Glutamatergic neuron (in vitro differentiated cells): ENCODE measurements around the gene CHN2. TPM values are rescaled to one million over a fixed set of nuclear protein-coding genes. Genes with fewer than 3 reads are reported as not detected.
A peak's percentile ranks its signal among the peaks of the same experiment; 100 is the strongest.

ENCODE experiments used
- DNase-seq: peaks from one replicate; pipeline ENCODE4 v3.0.0; 2022
- H3K27ac Mint-ChIP-seq: one replicate; pipeline ENCODE4 v1.8.0; 2020; ENCODE audit warnings: mild to moderate bottlenecking, mixed read lengths, inconsistent platforms; ENCODE audit not compliant: unreplicated experiment
- H3K27me3 Mint-ChIP-seq: one replicate; pipeline ENCODE4 v1.8.0; 2020; ENCODE audit warnings: mild to moderate bottlenecking, moderate library complexity, mixed read lengths, inconsistent platforms; ENCODE audit not compliant: unreplicated experiment
- H3K36me3 Mint-ChIP-seq: one replicate; pipeline ENCODE4 v1.8.0; 2020; ENCODE audit warnings: mild to moderate bottlenecking, mixed read lengths, inconsistent platforms; ENCODE audit not compliant: unreplicated experiment
- H3K4me1 Mint-ChIP-seq: one replicate; pipeline ENCODE4 v1.8.0; 2020; ENCODE audit warnings: mild to moderate bottlenecking, low read depth, mixed read lengths, inconsistent platforms; ENCODE audit not compliant: unreplicated experiment
- H3K4me3 Mint-ChIP-seq: one replicate; pipeline ENCODE4 v1.8.0; 2020; ENCODE audit warnings: mild to moderate bottlenecking, mixed read lengths, inconsistent platforms; ENCODE audit not compliant: unreplicated experiment
- H3K9me3 Mint-ChIP-seq: one replicate; pipeline ENCODE4 v1.8.0; 2020; ENCODE audit warnings: mild to moderate bottlenecking, moderate library complexity, mixed read lengths, inconsistent platforms; ENCODE audit not compliant: unreplicated experiment
- CTCF ChIP-seq: fragments of 200-600 bp; sonication (generic); IDR thresholded peaks from one replicate; pipeline ENCODE4 v1.5.0; 2021; ENCODE audit not compliant: partially characterized antibody, unreplicated experiment
- total RNA-seq: library from RNA; stranded (reverse); fragmentation: NEBNext Ultra II Directional; extraction: Animal tissue kit (Norgen Biotek cat#: 25700); gene quantifications from one replicate; pipeline ENCODE4 v1.2.1, GENCODE V29; 2021; ENCODE audit not compliant: unreplicated experiment

Gene CHN2
- total RNA-seq, 1 donor from 2014 or later, result 63.2 TPM

GRCh38 chr7:29216128-29216527 lies 21.6 kb downstream of the CHN2 start:
- H3K27ac Mint-ChIP-seq, result no peak overlapping the region
- H3K4me3 Mint-ChIP-seq, result no peak overlapping the region
- peaks cover 7% of the 10 kb centered on the region for H3K9me3 Mint-ChIP-seq
- H3K36me3 Mint-ChIP-seq, result no peaks in the 10 kb centered on the region
- peaks cover 1% of the 10 kb centered on the region for H3K27me3 Mint-ChIP-seq
- TF ChIP-seq CTCF, result no peak
- H3K4me1 Mint-ChIP-seq, result peaks cover 23% of the 10 kb centered on the region
- no peak for DNase-seq

DNA sequence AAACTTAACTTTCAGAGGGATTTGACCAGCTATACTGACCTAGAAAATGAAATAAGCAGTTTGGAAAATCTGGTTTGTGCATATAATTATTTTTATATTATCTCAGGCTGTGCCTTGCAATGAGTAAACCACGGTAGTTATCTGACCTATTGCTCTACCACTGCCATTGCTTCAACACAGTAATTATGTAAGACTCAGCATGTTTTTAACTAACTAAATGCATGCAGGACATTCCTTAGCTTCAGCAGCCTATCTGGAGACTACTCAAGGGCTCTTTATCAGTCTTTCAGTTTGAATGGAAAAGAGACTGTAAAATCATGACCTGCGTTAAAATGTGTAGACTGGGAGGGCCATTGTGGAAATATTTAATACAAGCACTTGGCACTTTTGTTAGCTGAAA lies 22.5 kb downstream of the CHN2 start:
- peaks cover 12% of the 10 kb centered on the region for H3K9me3 Mint-ChIP-seq
- no peak for DNase-seq

GRCh38 chr7:29224726-29225125 lies 30.2 kb downstream of the CHN2 start:
- Mint-ChIP-seq H3K4me3 (no peak overlapping the region), H3K27me3 (peaks cover 3% of the 10 kb centered on the region)
- no peak for TF ChIP-seq CTCF

More for the DNA sequence above, 22.5 kb downstream of the CHN2 start:
- no peak for TF ChIP-seq CTCF
- Mint-ChIP-seq H3K4me3 (no peak overlapping the region), H3K27ac (no peak overlapping the region), H3K27me3 (peaks cover 1% of the 10 kb centered on the region), H3K4me1 (peaks cover 23% of the 10 kb centered on the region), H3K36me3 (peaks cover 8% of the 10 kb centered on the region)

GRCh38 chr7:29228289-29229011 lies 33.9 kb downstream of the CHN2 start:
- no peak overlapping the region for H3K4me3 Mint-ChIP-seq
- DNase-seq, result no peak
- peaks cover 20% of the 10 kb centered on the region for H3K4me1 Mint-ChIP-seq
- H3K9me3 Mint-ChIP-seq, result no peaks in the 10 kb centered on the region
- H3K27me3 Mint-ChIP-seq, result peaks cover 3% of the 10 kb centered on the region
- no peak for TF ChIP-seq CTCF
- H3K27ac Mint-ChIP-seq, result peak overlapping the region; percentile 74
- H3K36me3 Mint-ChIP-seq, result no peaks in the 10 kb centered on the region

More at GRCh38 chr7:29224726-29225125, 30.2 kb downstream of the CHN2 start:
- no peak for DNase-seq
- Mint-ChIP-seq H3K9me3 (peaks cover 10% of the 10 kb centered on the region), H3K36me3 (peaks cover 12% of the 10 kb centered on the region), H3K4me1 (peaks cover 8% of the 10 kb centered on the region), H3K27ac (no peak overlapping the region)

- Mint-ChIP-seq H3K4me1 (peaks cover 20% of the 10 kb centered on the region), H3K36me3 (no peaks in the 10 kb centered on the region), H3K9me3 (no peaks in the 10 kb centered on the region), H3K27ac (peak overlapping the region; percentile 74), H3K4me3 (no peak overlapping the region), H3K27me3 (peaks cover 3% of the 10 kb centered on the region)
- DNase-seq, result no peak
- TF ChIP-seq CTCF, result no peak
These were observed 34.5 kb downstream of the CHN2 start for GRCh38 chr7:29229066-29229465.
